ENCODE measurements around the gene KRT39.

The KRT39 gene

GRCh38 chr17:40953881-40954280 lies 12.9 kb downstream of the KRT39 start:
- no peak for DNase-seq (ENCODE audit: extremely low spot score)
- ChIA-PET POLR2A (no interaction called here), CTCF (no interaction called here)
- TF ChIP-seq FOXM1 (IDR thresholded peaks at IDR 0.05; ENCODE audit: borderline replicate concordance): no peak
- no peak for TF ChIP-seq HDGF (IDR thresholded peaks at IDR 0.05; ENCODE audit: borderline replicate concordance)
- no peak for TF ChIP-seq L3MBTL2 (conservative IDR thresholded peaks at IDR 0.05)
- no peak for TF ChIP-seq FOXA1 (IDR thresholded peaks at IDR 0.05)
- TF ChIP-seq SUZ12 (IDR thresholded peaks at IDR 0.05): no peak
- no peak for TF ChIP-seq BHLHE40 (IDR thresholded peaks at IDR 0.05; ENCODE audit: borderline replicate concordance)
- no peak for TF ChIP-seq NFRKB (IDR thresholded peaks at IDR 0.05)
- TF ChIP-seq PKNOX1 (IDR thresholded peaks at IDR 0.05): no peak
- TF ChIP-seq SP1 (IDR thresholded peaks at IDR 0.05): no peak

DNA sequence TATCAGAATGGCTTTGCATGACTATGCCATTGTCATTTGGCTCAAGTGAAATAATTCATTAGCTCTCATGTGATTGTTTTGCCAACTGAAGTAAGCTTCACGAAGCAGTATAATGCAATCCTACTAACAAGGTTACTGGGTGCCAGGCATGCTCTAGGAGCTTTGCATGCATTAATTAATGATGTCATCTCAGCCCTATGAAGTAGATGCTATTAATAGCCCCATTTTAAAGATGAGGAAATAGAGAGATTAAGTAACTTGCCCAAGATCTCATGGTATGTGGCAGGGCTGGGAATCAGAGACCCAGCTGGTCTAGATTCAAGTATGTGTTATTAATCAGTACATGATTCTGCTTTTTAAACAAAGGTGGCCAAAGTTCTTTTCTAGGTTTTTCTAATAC lies 14.1 kb downstream of the KRT39 start:
- ChIA-PET POLR2A (no interaction called here), CTCF (interaction anchor here (1.4 kb wide), 1 partner anchor 15 kb away, joined by 4 read pairs; the partner anchor contains the start of gene KRT39)
- no peak for TF ChIP-seq TARDBP (IDR thresholded peaks at IDR 0.05)
- no peak for TF ChIP-seq CTBP1 (IDR thresholded peaks at IDR 0.05; ENCODE audit: borderline replicate concordance)
- TF ChIP-seq BHLHE40 (IDR thresholded peaks at IDR 0.05; ENCODE audit: borderline replicate concordance): no peak
- TF ChIP-seq SUZ12 (IDR thresholded peaks at IDR 0.05): no peak
- no peak for TF ChIP-seq ZNF384 (IDR thresholded peaks at IDR 0.05)
- DNase-seq (ENCODE audit: extremely low spot score): no peak

GRCh38 chr17:40952154-40952553 lies 14.6 kb downstream of the KRT39 start:
- DNase-seq (ENCODE audit: extremely low spot score): no peak
- ChIA-PET POLR2A (no interaction called here), CTCF (interaction anchor here (1.4 kb wide), 1 partner anchor 15 kb away, joined by 4 read pairs; the partner anchor contains the start of gene KRT39)
- TF ChIP-seq CTBP1 (IDR thresholded peaks at IDR 0.05; ENCODE audit: borderline replicate concordance) (no peak), SUZ12 (IDR thresholded peaks at IDR 0.05) (no peak), TARDBP (IDR thresholded peaks at IDR 0.05) (no peak), ELF4 (IDR thresholded peaks at IDR 0.05) (no peak), FOXM1 (IDR thresholded peaks at IDR 0.05; ENCODE audit: borderline replicate concordance) (no peak), BHLHE40 (IDR thresholded peaks at IDR 0.05; ENCODE audit: borderline replicate concordance) (no peak)

- DNase-seq (ENCODE audit: extremely low spot score): no peak
- POLR2A ChIA-PET: no interaction called here
- no peak for TF ChIP-seq ARNT (IDR thresholded peaks at IDR 0.05)
- TF ChIP-seq FOXA1 (IDR thresholded peaks at IDR 0.05): no peak
- no peak for TF ChIP-seq CTBP1 (IDR thresholded peaks at IDR 0.05; ENCODE audit: borderline replicate concordance)
- TF ChIP-seq FOXM1 (IDR thresholded peaks at IDR 0.05; ENCODE audit: borderline replicate concordance): no peak
- no peak for TF ChIP-seq HDGF (IDR thresholded peaks at IDR 0.05; ENCODE audit: borderline replicate concordance)
- CTCF ChIA-PET: interaction anchor here (0.6 kb wide), 1 partner anchor 11 kb away, joined by 3 read pairs; no protein-coding TSS in a partner anchor
Observed at GRCh38 chr17:40951011-40951622, 15.6 kb downstream of the KRT39 start.

- ChIA-PET CTCF (no interaction called here), POLR2A (no interaction called here)
- TF ChIP-seq CTBP1 (IDR thresholded peaks at IDR 0.05; ENCODE audit: borderline replicate concordance): no peak
- no peak for TF ChIP-seq TARDBP (IDR thresholded peaks at IDR 0.05)
- TF ChIP-seq HDGF (IDR thresholded peaks at IDR 0.05; ENCODE audit: borderline replicate concordance): no peak
- no peak for TF ChIP-seq L3MBTL2 (conservative IDR thresholded peaks at IDR 0.05)
- no peak for TF ChIP-seq LEF1 (IDR thresholded peaks at IDR 0.05; ENCODE audit: borderline replicate concordance)
- no peak for TF ChIP-seq ELF4 (IDR thresholded peaks at IDR 0.05)
- TF ChIP-seq ARNT (IDR thresholded peaks at IDR 0.05): no peak
- no peak for DNase-seq (ENCODE audit: extremely low spot score)
Observed at GRCh38 chr17:40950176-40950575, 16.6 kb downstream of the KRT39 start.

GRCh38 chr17:40949418-40949817 lies 17.3 kb downstream of the KRT39 start:
- TF ChIP-seq SUZ12 (IDR thresholded peaks at IDR 0.05) (no peak), LEF1 (IDR thresholded peaks at IDR 0.05; ENCODE audit: borderline replicate concordance) (no peak), ZNF384 (IDR thresholded peaks at IDR 0.05) (no peak), BHLHE40 (IDR thresholded peaks at IDR 0.05; ENCODE audit: borderline replicate concordance) (no peak), PKNOX1 (IDR thresholded peaks at IDR 0.05) (no peak), FOXM1 (IDR thresholded peaks at IDR 0.05; ENCODE audit: borderline replicate concordance) (no peak), L3MBTL2 (conservative IDR thresholded peaks at IDR 0.05) (no peak), ARNT (IDR thresholded peaks at IDR 0.05) (no peak), TARDBP (IDR thresholded peaks at IDR 0.05) (no peak), HDGF (IDR thresholded peaks at IDR 0.05; ENCODE audit: borderline replicate concordance) (no peak)
- POLR2A ChIA-PET: no interaction called here
- no peak for DNase-seq (ENCODE audit: extremely low spot score)
- CTCF ChIA-PET: no interaction called here

DNA sequence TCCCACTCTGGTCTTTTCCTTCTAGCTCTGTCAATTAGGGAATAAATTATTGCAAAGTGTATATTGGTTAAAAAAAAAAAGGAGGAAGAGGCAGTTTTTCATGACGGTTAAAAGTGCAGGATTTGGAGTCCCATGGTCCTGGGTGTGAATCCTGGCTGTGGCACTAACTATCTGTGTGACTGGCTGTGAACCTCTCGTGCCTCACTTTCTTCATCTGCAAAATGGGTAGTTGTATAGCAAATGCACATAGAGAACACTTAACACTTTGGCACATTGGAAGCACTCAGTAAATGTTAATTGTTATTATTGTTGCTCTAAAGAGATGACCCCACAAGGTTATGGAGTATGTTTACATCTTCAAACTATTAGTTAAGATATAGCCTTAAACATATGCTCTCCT lies 18.8 kb downstream of the KRT39 start:
- POLR2A ChIA-PET: interaction anchor here (0.6 kb wide), 1 partner anchor 14 kb away, joined by 3 read pairs; no protein-coding TSS in a partner anchor
- CTCF ChIA-PET: no interaction called here
- TF ChIP-seq PKNOX1 (IDR thresholded peaks at IDR 0.05) (no peak), SUZ12 (IDR thresholded peaks at IDR 0.05) (no peak), SP1 (IDR thresholded peaks at IDR 0.05) (no peak), L3MBTL2 (conservative IDR thresholded peaks at IDR 0.05) (no peak), TARDBP (IDR thresholded peaks at IDR 0.05) (no peak), LEF1 (IDR thresholded peaks at IDR 0.05; ENCODE audit: borderline replicate concordance) (no peak)
- DNase-seq (ENCODE audit: extremely low spot score): no peak

All from HEK293T (cell line).